Measurements from ENCODE around the gene EGLN2. TPM values are rescaled to one million over a fixed set of nuclear protein-coding genes. Genes with fewer than 3 reads are reported as not detected.
"Not testable (repeated sequence)": the region's sequence is repeated elsewhere in the genome, so short reads cannot be mapped to it uniquely, and the experiment has no call there.

The EGLN2 gene
- total RNA-seq, 1 donor from 2014 or later, result 98.5 TPM

GRCh38 chr19:40818480-40819399 is 19.7 kb downstream of the EGLN2 start:
- not testable (repeated sequence) for H3K27ac Mint-ChIP-seq; H3K9me3 Mint-ChIP-seq; H3K36me3 Mint-ChIP-seq (ENCODE audit: low read depth)
- Mint-ChIP-seq H3K27me3 (ENCODE audit: low read depth) (peaks cover 19% of the 10 kb centered on the region), H3K4me1 (ENCODE audit: low read depth) (peaks cover 15% of the 10 kb centered on the region), H3K4me3 (ENCODE audit: low read depth) (peak overlapping the region; percentile 68)
- peak; percentile 57 for DNase-seq (ENCODE audit: low spot score)
- intact Hi-C loops (cut with micrococcal nuclease), result loop anchor here (1.0 kb wide), 1 partner anchor 156 kb away; no protein-coding TSS in a partner anchor

GRCh38 chr19:40819479-40820234 is 20.7 kb downstream of the EGLN2 start:
- H3K36me3 Mint-ChIP-seq (ENCODE audit: low read depth); H3K4me3 Mint-ChIP-seq (ENCODE audit: low read depth); H3K27ac Mint-ChIP-seq; H3K9me3 Mint-ChIP-seq; DNase-seq (ENCODE audit: low spot score): not testable (repeated sequence)
- peaks cover 11% of the 10 kb centered on the region for H3K27me3 Mint-ChIP-seq (ENCODE audit: low read depth)
- intact Hi-C loops (cut with micrococcal nuclease), result loop anchor here (1.0 kb wide), 1 partner anchor 157 kb away; no protein-coding TSS in a partner anchor
- H3K4me1 Mint-ChIP-seq (ENCODE audit: low read depth), result peaks cover 16% of the 10 kb centered on the region

- Mint-ChIP-seq H3K27ac (no peak overlapping the region), H3K36me3 (ENCODE audit: low read depth) (peaks cover 6% of the 10 kb centered on the region), H3K4me1 (ENCODE audit: low read depth) (peaks cover 23% of the 10 kb centered on the region)
These were observed 23.2 kb downstream of the EGLN2 start for GRCh38 chr19:40822161-40822560.

GRCh38 chr19:40822704-40823553 is 23.9 kb downstream of the EGLN2 start:
- H3K36me3 Mint-ChIP-seq (ENCODE audit: low read depth); H3K27me3 Mint-ChIP-seq (ENCODE audit: low read depth); H3K4me3 Mint-ChIP-seq (ENCODE audit: low read depth); intact Hi-C loops (cut with micrococcal nuclease); DNase-seq (ENCODE audit: low spot score); H3K9me3 Mint-ChIP-seq; H3K27ac Mint-ChIP-seq: not testable (repeated sequence)
- peaks cover 26% of the 10 kb centered on the region for H3K4me1 Mint-ChIP-seq (ENCODE audit: low read depth)

More at GRCh38 chr19:40822161-40822560, 23.2 kb downstream of the EGLN2 start:
- H3K4me3 Mint-ChIP-seq (ENCODE audit: low read depth), result no peak overlapping the region
- no peak for DNase-seq (ENCODE audit: low spot score)
- no peaks in the 10 kb centered on the region for H3K9me3 Mint-ChIP-seq
- intact Hi-C loops (cut with micrococcal nuclease), result no loop called here
- no peaks in the 10 kb centered on the region for H3K27me3 Mint-ChIP-seq (ENCODE audit: low read depth)

GRCh38 chr19:40824916-40825315 is 25.9 kb downstream of the EGLN2 start:
- H3K36me3 Mint-ChIP-seq (ENCODE audit: low read depth); H3K27me3 Mint-ChIP-seq (ENCODE audit: low read depth); H3K27ac Mint-ChIP-seq; H3K9me3 Mint-ChIP-seq; DNase-seq (ENCODE audit: low spot score); intact Hi-C loops (cut with micrococcal nuclease); H3K4me3 Mint-ChIP-seq (ENCODE audit: low read depth): not testable (repeated sequence)
- H3K4me1 Mint-ChIP-seq (ENCODE audit: low read depth), result peaks cover 12% of the 10 kb centered on the region

- H3K27ac Mint-ChIP-seq; H3K9me3 Mint-ChIP-seq; H3K4me3 Mint-ChIP-seq (ENCODE audit: low read depth); intact Hi-C loops (cut with micrococcal nuclease); H3K27me3 Mint-ChIP-seq (ENCODE audit: low read depth); H3K36me3 Mint-ChIP-seq (ENCODE audit: low read depth); DNase-seq (ENCODE audit: low spot score): not testable (repeated sequence)
- H3K4me1 Mint-ChIP-seq (ENCODE audit: low read depth), result peaks cover 12% of the 10 kb centered on the region
These were observed 26.6 kb downstream of the EGLN2 start for GRCh38 chr19:40825460-40826095.

GRCh38 chr19:40826312-40826698 is 27.3 kb downstream of the EGLN2 start:
- H3K36me3 Mint-ChIP-seq (ENCODE audit: low read depth); H3K27me3 Mint-ChIP-seq (ENCODE audit: low read depth); H3K9me3 Mint-ChIP-seq; DNase-seq (ENCODE audit: low spot score); intact Hi-C loops (cut with micrococcal nuclease); H3K4me3 Mint-ChIP-seq (ENCODE audit: low read depth); H3K27ac Mint-ChIP-seq: not testable (repeated sequence)
- H3K4me1 Mint-ChIP-seq (ENCODE audit: low read depth), result peaks cover 12% of the 10 kb centered on the region

GRCh38 chr19:40826699-40827385 is 27.9 kb downstream of the EGLN2 start:
- peaks cover 12% of the 10 kb centered on the region for H3K4me1 Mint-ChIP-seq (ENCODE audit: low read depth)
- H3K27me3 Mint-ChIP-seq (ENCODE audit: low read depth); H3K4me3 Mint-ChIP-seq (ENCODE audit: low read depth); H3K27ac Mint-ChIP-seq; H3K9me3 Mint-ChIP-seq; intact Hi-C loops (cut with micrococcal nuclease); H3K36me3 Mint-ChIP-seq (ENCODE audit: low read depth): not testable (repeated sequence)
- DNase-seq (ENCODE audit: low spot score), result peak; percentile 55

- Mint-ChIP-seq H3K9me3 (no peaks in the 10 kb centered on the region), H3K4me3 (ENCODE audit: low read depth) (no peak overlapping the region), H3K27me3 (ENCODE audit: low read depth) (no peaks in the 10 kb centered on the region), H3K36me3 (ENCODE audit: low read depth) (peaks cover 9% of the 10 kb centered on the region), H3K27ac (no peak overlapping the region), H3K4me1 (ENCODE audit: low read depth) (peaks cover 13% of the 10 kb centered on the region)
- DNase-seq (ENCODE audit: low spot score), result no peak
- intact Hi-C loops (cut with micrococcal nuclease), result no loop called here
These were observed 28.6 kb downstream of the EGLN2 start for GRCh38 chr19:40827386-40828247.

GRCh38 chr19:40829205-40829604 is 30.2 kb downstream of the EGLN2 start:
- Mint-ChIP-seq H3K27me3 (ENCODE audit: low read depth) (no peaks in the 10 kb centered on the region), H3K27ac (no peak overlapping the region), H3K4me3 (ENCODE audit: low read depth) (no peak overlapping the region), H3K4me1 (ENCODE audit: low read depth) (peaks cover 17% of the 10 kb centered on the region), H3K36me3 (ENCODE audit: low read depth) (peaks cover 9% of the 10 kb centered on the region), H3K9me3 (no peaks in the 10 kb centered on the region)
- DNase-seq (ENCODE audit: low spot score), result no peak
- intact Hi-C loops (cut with micrococcal nuclease), result no loop called here

GRCh38 chr19:40830741-40831140 is 31.8 kb downstream of the EGLN2 start:
- DNase-seq (ENCODE audit: low spot score); H3K4me3 Mint-ChIP-seq (ENCODE audit: low read depth): not testable (repeated sequence)

More at GRCh38 chr19:40830741-40831140, 31.8 kb downstream of the EGLN2 start:
- H3K4me1 Mint-ChIP-seq (ENCODE audit: low read depth), result peaks cover 17% of the 10 kb centered on the region
- H3K27ac Mint-ChIP-seq; intact Hi-C loops (cut with micrococcal nuclease); H3K36me3 Mint-ChIP-seq (ENCODE audit: low read depth); H3K27me3 Mint-ChIP-seq (ENCODE audit: low read depth); H3K9me3 Mint-ChIP-seq: not testable (repeated sequence)

Data from activated T-helper 2 cell treated with anti-CD3 and anti-CD28 coated beads, Interferon-gamma antibody, Interleukin-2, Interleukin-4, amounts not matched to agents 10 μg/mL and 5 μg/mL and 100 μg/mL, durations not matched to agents 14 hours and 24 hours and 36 hours (primary cell).